HEK293 (cell line): ENCODE data around the gene CNST.

ENCODE experiments used
- CTCF ChIA-PET: fragments of 350-600 bp; formaldehyde crosslinking; extraction: SDS; loops from one replicate; lab custom pipeline; 2021; ENCODE audit warnings: antibody characterized with exemption; lab: Yijun Ruan, JAX
- POLR2A ChIA-PET: fragments of 300-600 bp; formaldehyde crosslinking; extraction: SDS; loops from one replicate; lab custom pipeline; 2020; ENCODE audit warnings: antibody characterized with exemption, inconsistent platforms; lab: Yijun Ruan, JAX
- H3K27ac ChIP-seq: fragments of 200-500 bp; sonication (Bioruptor generic); 2 replicates; pipeline ENCODE4 v1.5.1; 2014; ENCODE audit warnings: low read depth, low read length, control low read depth, inconsistent platforms; ENCODE audit errors: extremely low read depth
- H3K36me3 ChIP-seq, 2 experiments: fragments of 200-500 bp in 1 of 2; sonication (Bioruptor generic) in 1 of 2; 1 replicate in 1 of 2; 2 replicates in 1 of 2; pipeline ENCODE4 v1.5.1; 2014 to 2017; ENCODE audit warnings: inconsistent platforms in 2 of 2, low read length in 2 of 2; ENCODE audit not compliant: control insufficient read depth in 2 of 2, insufficient read depth in 1 of 2
- H3K4me1 ChIP-seq: fragments of 200-500 bp; sonication (Bioruptor generic); 2 replicates; pipeline ENCODE4 v1.5.1; 2014; ENCODE audit warnings: mild to moderate bottlenecking, low read length, inconsistent platforms; ENCODE audit not compliant: control insufficient read depth, insufficient read depth
- H3K4me3 ChIP-seq: 2 replicates; pipeline ENCODE4 v1.5.1; 2011; ENCODE audit warnings: low read depth, mild to moderate bottlenecking, control low read depth, low read length, moderate library complexity
- H3K9me3 ChIP-seq: fragments of 200-500 bp; sonication (Bioruptor generic); 2 replicates; pipeline ENCODE4 v1.5.1; 2014; ENCODE audit warnings: low read depth, low read length, inconsistent platforms; ENCODE audit not compliant: control insufficient read depth, insufficient read depth
- BCL6B ChIP-seq: fragments of 450-650 bp; formaldehyde crosslinking; IDR thresholded peaks from 2 replicates; pipeline ENCODE4 v1.5.1; 2017; ENCODE audit warnings: missing biosample characterization, missing genetic modification characterization
- CTCF ChIP-seq: fragments of 450-650 bp; formaldehyde crosslinking; IDR thresholded peaks from 2 replicates; pipeline ENCODE4 v1.5.1; 2016; ENCODE audit warnings: missing biosample characterization, missing genetic modification characterization
- GLI4 ChIP-seq: fragments of 450-650 bp; formaldehyde crosslinking; IDR thresholded peaks from 2 replicates; pipeline ENCODE4 v1.5.1; 2016; ENCODE audit warnings: missing biosample characterization, missing genetic modification characterization
- GLIS1 ChIP-seq: fragments of 450-650 bp; formaldehyde crosslinking; IDR thresholded peaks from 2 replicates; pipeline ENCODE4 v1.5.1; 2016; ENCODE audit warnings: missing biosample characterization, missing genetic modification characterization
- MZF1 ChIP-seq: fragments of 450-650 bp; formaldehyde crosslinking; IDR thresholded peaks from 2 replicates; pipeline ENCODE4 v1.5.1; 2017; ENCODE audit warnings: missing biosample characterization, missing genetic modification characterization, borderline replicate concordance
- PRDM6 ChIP-seq: fragments of 450-650 bp; formaldehyde crosslinking; IDR thresholded peaks from 2 replicates; pipeline ENCODE4 v1.5.1; 2017; ENCODE audit warnings: missing biosample characterization, missing genetic modification characterization
- SETDB1 ChIP-seq: IDR thresholded peaks from one replicate; pipeline ENCODE4 v1.6.1; 2017; ENCODE audit warnings: mild to moderate bottlenecking, low read length, moderate library complexity, mixed read lengths; ENCODE audit not compliant: insufficient read length
- ZBTB17 ChIP-seq: fragments of 450-650 bp; formaldehyde crosslinking; IDR thresholded peaks from 2 replicates; pipeline ENCODE4 v1.5.1; 2016; ENCODE audit warnings: missing biosample characterization, missing genetic modification characterization
- ZBTB44 ChIP-seq: fragments of 450-650 bp; IDR thresholded peaks from 2 replicates; pipeline ENCODE4 v1.5.1; 2018; ENCODE audit warnings: missing biosample characterization, mild to moderate bottlenecking, missing genetic modification characterization
- ZBTB7A ChIP-seq: fragments of 450-650 bp; formaldehyde crosslinking; IDR thresholded peaks from 2 replicates; pipeline ENCODE4 v1.5.1; 2016; ENCODE audit warnings: low read depth, missing biosample characterization, missing genetic modification characterization
- ZEB2 ChIP-seq: fragments of 450-650 bp; formaldehyde crosslinking; IDR thresholded peaks from 2 replicates; pipeline ENCODE4 v1.5.1; 2016; ENCODE audit warnings: missing biosample characterization, missing genetic modification characterization
- ZNF16 ChIP-seq: fragments of 450-650 bp; formaldehyde crosslinking; IDR thresholded peaks from 2 replicates; pipeline ENCODE4 v1.5.1; 2016; ENCODE audit warnings: low read depth, missing biosample characterization, missing genetic modification characterization
- ZNF211 ChIP-seq: fragments of 450-650 bp; formaldehyde crosslinking; IDR thresholded peaks from 2 replicates; pipeline ENCODE4 v1.5.1; 2016; ENCODE audit warnings: low read depth, missing biosample characterization, missing genetic modification characterization
- ZNF24 ChIP-seq: fragments of 450-650 bp; formaldehyde crosslinking; IDR thresholded peaks from 2 replicates; pipeline ENCODE4 v1.5.1; 2016; ENCODE audit warnings: missing biosample characterization, missing genetic modification characterization
- ZNF37A ChIP-seq: fragments of 450-650 bp; IDR thresholded peaks from 2 replicates; pipeline ENCODE4 v1.5.1; 2018; ENCODE audit warnings: missing biosample characterization, missing genetic modification characterization
- ZNF621 ChIP-seq: fragments of 450-650 bp; formaldehyde crosslinking; IDR thresholded peaks from 2 replicates; pipeline ENCODE4 v1.5.1; 2017; ENCODE audit warnings: missing biosample characterization, missing genetic modification characterization
- ZNF626 ChIP-seq: fragments of 450-650 bp; sonication (Bioruptor Pico); formaldehyde crosslinking; IDR thresholded peaks from 2 replicates; pipeline ENCODE4 v1.5.1; 2018; ENCODE audit warnings: missing biosample characterization, missing genetic modification characterization, inconsistent platforms
- ZNF677 ChIP-seq: fragments of 450-650 bp; IDR thresholded peaks from 2 replicates; pipeline ENCODE4 v1.5.0; 2018; ENCODE audit warnings: missing biosample characterization, mild to moderate bottlenecking, missing genetic modification characterization, moderate library complexity
- ZNF692 ChIP-seq: fragments of 450-650 bp; formaldehyde crosslinking; IDR thresholded peaks from 2 replicates; pipeline ENCODE4 v1.5.1; 2016; ENCODE audit warnings: missing biosample characterization, missing genetic modification characterization
- ZNF747 ChIP-seq: fragments of 450-650 bp; formaldehyde crosslinking; IDR thresholded peaks from 2 replicates; pipeline ENCODE4 v1.5.1; 2016; ENCODE audit warnings: missing biosample characterization, missing genetic modification characterization
- ZNF830 ChIP-seq: fragments of 450-650 bp; IDR thresholded peaks from 2 replicates; pipeline ENCODE4 v1.5.0; 2018; ENCODE audit warnings: missing biosample characterization, missing genetic modification characterization, low read depth, mild to moderate bottlenecking, moderate library complexity
- ZSCAN4 ChIP-seq: fragments of 450-650 bp; formaldehyde crosslinking; IDR thresholded peaks from 2 replicates; pipeline ENCODE4 v1.5.1; 2017; ENCODE audit warnings: missing biosample characterization, missing genetic modification characterization
- TF ChIP-seq, protein P1 (sequence below): fragments of 450-650 bp; formaldehyde crosslinking; IDR thresholded peaks from 2 replicates; pipeline ENCODE4 v1.5.1; 2016; ENCODE audit warnings: missing biosample characterization, missing genetic modification characterization

Gene CNST

GRCh38 chr1:246703581-246703980, 137.3 kb downstream of the CNST start:
- H3K4me1 ChIP-seq: no peaks in the 10 kb centered on the region
- TF ChIP-seq, protein P1, sequence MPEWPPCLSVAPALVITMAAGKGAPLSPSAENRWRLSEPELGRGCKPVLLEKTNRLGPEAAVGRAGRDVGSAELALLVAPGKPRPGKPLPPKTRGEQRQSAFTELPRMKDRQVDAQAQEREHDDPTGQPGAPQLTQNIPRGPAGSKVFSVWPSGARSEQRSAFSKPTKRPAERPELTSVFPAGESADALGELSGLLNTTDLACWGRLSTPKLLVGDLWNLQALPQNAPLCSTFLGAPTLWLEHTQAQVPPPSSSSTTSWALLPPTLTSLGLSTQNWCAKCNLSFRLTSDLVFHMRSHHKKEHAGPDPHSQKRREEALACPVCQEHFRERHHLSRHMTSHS (tag by site-specific recombination): no peak
- TF ChIP-seq GLIS1 (tag by site-specific recombination) (no peak), MZF1 (no peak), ZNF24 (no peak), ZSCAN4 (tag by site-specific recombination) (no peak), ZNF621 (no peak), ZNF211 (tag by site-specific recombination) (no peak), ZNF677 (tag by site-specific recombination) (no peak), BCL6B (tag by site-specific recombination) (no peak), ZNF692 (tag by site-specific recombination) (no peak), CTCF (tag by site-specific recombination) (no peak), GLI4 (no peak)
- H3K27ac ChIP-seq: no peak overlapping the region
- CTCF ChIA-PET: no interaction called here
- H3K9me3 ChIP-seq: no peaks in the 10 kb centered on the region
- POLR2A ChIA-PET: no interaction called here
- no peak overlapping the region for H3K4me3 ChIP-seq
- no peaks in the 10 kb centered on the region for H3K36me3 ChIP-seq

- no peaks in the 10 kb centered on the region for H3K4me1 ChIP-seq
- no peak overlapping the region for H3K4me3 ChIP-seq
- ChIA-PET CTCF (no interaction called here), POLR2A (interaction anchor here (0.7 kb wide), 1 partner anchor 24 kb away, joined by 8 read pairs; no protein-coding TSS in a partner anchor)
- no peak overlapping the region for H3K27ac ChIP-seq
- TF ChIP-seq ZBTB17 (tag by site-specific recombination): no peak
- no peak for TF ChIP-seq ZNF830 (tag by site-specific recombination)
- TF ChIP-seq ZBTB7A (tag by site-specific recombination): no peak
- TF ChIP-seq ZNF211 (tag by site-specific recombination): no peak
- TF ChIP-seq SETDB1: no peak
- no peak for TF ChIP-seq ZNF747 (tag by site-specific recombination)
- no peak for TF ChIP-seq ZBTB44 (tag by site-specific recombination)
- no peak for TF ChIP-seq ZNF626 (tag by site-specific recombination)
- no peak for TF ChIP-seq ZNF16 (tag by site-specific recombination)
- TF ChIP-seq ZNF37A: no peak
- TF ChIP-seq ZEB2 (tag by site-specific recombination): no peak
- TF ChIP-seq PRDM6 (tag by site-specific recombination): no peak
- no peaks in the 10 kb centered on the region for H3K36me3 ChIP-seq
- H3K9me3 ChIP-seq: no peaks in the 10 kb centered on the region
Measured at GRCh38 chr1:246705368-246705767, 139.1 kb downstream of the CNST start.
